Uterus (tissue), 4 donors: ENCODE data around the gene TMEM247. TPM values are rescaled to one million over a fixed set of nuclear protein-coding genes. Genes with fewer than 3 reads are reported as not detected.
A peak's percentile ranks its signal among the peaks of the same experiment; 100 is the strongest.

Experiments used
- DNase-seq, 2 donors: peaks; one replicate each; pipeline ENCODE4 v3.0.0-alpha.2; 2019 to 2020
- H3K27ac ChIP-seq, 2 donors: fragments of 200-600 bp; sonication (generic); 1 replicate in 1 of 2; 2 replicates in 1 of 2; pipeline ENCODE4 v1.5.1; 2016 to 2018
- H3K27me3 ChIP-seq, 2 donors: fragments of 200-600 bp; sonication (generic); one replicate each; pipeline ENCODE4 v1.5.1; 2018 to 2019; ENCODE audit warnings: control low read depth in 1 of 2
- H3K36me3 ChIP-seq, 2 donors: fragments of 200-600 bp; sonication (generic); one replicate each; pipeline ENCODE4 v1.5.1; 2019; ENCODE audit warnings: control low read depth in 1 of 2
- H3K4me1 ChIP-seq, 2 donors: fragments of 200-600 bp; sonication (generic); one replicate each; pipeline ENCODE4 v1.5.1; 2018 to 2019; ENCODE audit warnings: control low read depth in 1 of 2
- H3K4me3 ChIP-seq, 2 donors: fragments of 200-600 bp; sonication (generic); 1 replicate in 1 of 2; 2 replicates in 1 of 2; pipeline ENCODE4 v1.5.1; 2018 to 2019; ENCODE audit warnings: mild to moderate bottlenecking in 1 of 2
- H3K9me3 ChIP-seq, 2 donors: fragments of 200-600 bp; sonication (generic); one replicate each; pipeline ENCODE4 v1.5.1; 2019; ENCODE audit warnings: control low read depth in 1 of 2
- CTCF ChIP-seq, 4 experiments: fragments of 200-600 bp in 2 of 4; fragments of 450-650 bp in 2 of 4; sonication (generic) in 2 of 4; IDR thresholded peaks; one replicate each; pipeline ENCODE4 v1.5.1; 2016 to 2019; ENCODE audit warnings: antibody characterized with exemption in 4 of 4, mild to moderate bottlenecking in 2 of 4, moderate library complexity in 1 of 4
- POLR2A ChIP-seq, 2 donors: fragments of 450-650 bp; IDR thresholded peaks; one replicate each; pipeline ENCODE4 v1.6.1; 2016; ENCODE audit warnings: antibody characterized with exemption in 2 of 2, mild to moderate bottlenecking in 1 of 2, moderate library complexity in 1 of 2
- intact Hi-C: fragments of 100-400 bp; cut with DNase I; formaldehyde crosslinking; loops from one replicate; pipeline ENCODE4 v1.15.1; 2023; ENCODE audit warnings: low total_unique reads
- total RNA-seq, 4 donors: library from RNA; depleted of rRNA in 3 of 4; stranded (reverse); fragments of >200 nt in 3 of 4; gene quantifications; one replicate each; pipeline versions ENCODE4 v1.1.0 to v1.2.4, GENCODE V29; 2014 to 2023
- donor health status: DM: yes; HTN: yes; CAD: no.

TMEM247 gene
- total RNA-seq, 4 donors from 2014 or later = not detected

- H3K36me3 ChIP-seq = no peaks in the 10 kb centered on the region
- DNase-seq = no peak
- no peaks in the 10 kb centered on the region for H3K27me3 ChIP-seq
- no peaks in the 10 kb centered on the region for H3K9me3 ChIP-seq
- H3K4me1 ChIP-seq = peaks cover 0 to 9% of the 10 kb centered on the region in 2 donors
- H3K27ac ChIP-seq = no peak overlapping the region
- intact Hi-C loops = no loop called here
- TF ChIP-seq CTCF (IDR thresholded peaks at IDR 0.05) (no peak), POLR2A (IDR thresholded peaks at IDR 0.05) (no peak)
- no peak overlapping the region for H3K4me3 ChIP-seq
Measured at GRCh38 chr2:46486436-46486835, 7.1 kb downstream of the TMEM247 start.

GRCh38 chr2:46487667-46488335 lies 8.4 kb downstream of the TMEM247 start:
- DNase-seq = peak; percentile 76 to 78
- TF ChIP-seq CTCF (IDR thresholded peaks at IDR 0.05) = peak in 1 of 4 experiments; percentile 8
- no peak for TF ChIP-seq POLR2A (IDR thresholded peaks at IDR 0.05)
- Histone ChIP-seq H3K36me3 (no peaks in the 10 kb centered on the region), H3K9me3 (no peaks in the 10 kb centered on the region), H3K4me3 (no peak overlapping the region), H3K27ac (peak overlapping the region; percentile 60 to 68), H3K4me1 (peaks cover 0 to 9% of the 10 kb centered on the region in 2 donors), H3K27me3 (no peaks in the 10 kb centered on the region)
- intact Hi-C loops = no loop called here

GRCh38 chr2:46488389-46488788 lies 9.0 kb downstream of the TMEM247 start:
- TF ChIP-seq CTCF (IDR thresholded peaks at IDR 0.05) (no peak), POLR2A (IDR thresholded peaks at IDR 0.05) (no peak)
- H3K27me3 ChIP-seq = no peaks in the 10 kb centered on the region
- no peaks in the 10 kb centered on the region for H3K9me3 ChIP-seq
- no peak overlapping the region for H3K4me3 ChIP-seq
- H3K4me1 ChIP-seq = peaks cover 0 to 9% of the 10 kb centered on the region in 2 donors
- no peak for DNase-seq
- H3K27ac ChIP-seq = peak overlapping the region; percentile 60 to 68
- H3K36me3 ChIP-seq = no peaks in the 10 kb centered on the region
- intact Hi-C loops = no loop called here

- Histone ChIP-seq H3K4me1 (peaks cover 0 to 9% of the 10 kb centered on the region in 2 donors), H3K27ac (peak overlapping the region; percentile 12 to 83), H3K36me3 (no peaks in the 10 kb centered on the region), H3K9me3 (no peaks in the 10 kb centered on the region), H3K27me3 (no peaks in the 10 kb centered on the region), H3K4me3 (no peak overlapping the region)
- no peak for TF ChIP-seq POLR2A (IDR thresholded peaks at IDR 0.05)
- no peak for TF ChIP-seq CTCF (IDR thresholded peaks at IDR 0.05)
- no peak for DNase-seq
- intact Hi-C loops = no loop called here
Measured at GRCh38 chr2:46489423-46490174, 10.2 kb downstream of the TMEM247 start.

- peak in 1 of 4 experiments; percentile 7 for TF ChIP-seq CTCF (IDR thresholded peaks at IDR 0.05)
- no peak for TF ChIP-seq POLR2A (IDR thresholded peaks at IDR 0.05)
- peak overlapping the region; percentile 65 to 83 for H3K27ac ChIP-seq
- intact Hi-C loops = no loop called here
Measured at GRCh38 chr2:46490521-46491141, 11.3 kb downstream of the TMEM247 start.

More at GRCh38 chr2:46490521-46491141, 11.3 kb downstream of the TMEM247 start:
- Histone ChIP-seq H3K4me1 (peaks cover 0 to 9% of the 10 kb centered on the region in 2 donors), H3K4me3 (no peak overlapping the region), H3K36me3 (no peaks in the 10 kb centered on the region), H3K27me3 (no peaks in the 10 kb centered on the region), H3K9me3 (no peaks in the 10 kb centered on the region)
- peak; percentile 65 to 70 for DNase-seq
